GM21825 (cell line): Measurements from ENCODE around the gene TK1.
"Not testable (repeated sequence)": the region's sequence is repeated elsewhere in the genome, so short reads cannot be mapped to it uniquely, and the experiment has no call there.

Experiments used
- ATAC-seq: cut with Tn5 transposase; IDR thresholded peaks from one replicate; pipeline ENCODE4 v1.9.1; 2021; ENCODE audit warnings: mild to moderate bottlenecking, moderate library complexity; ENCODE audit not compliant: unreplicated experiment

TK1 gene

GRCh38 chr17:78186692-78187595 lies at the start of gene TK1, which contains the start of gene AFMID:
TSS of gene TK1 (minus strand) at chr17:78187052. CDS start at chr17:78186994, 58 bp downstream.
TSS of gene AFMID (plus strand) at chr17:78187362. CDS start at chr17:78187371, 9 bp downstream.
- peak; percentile 93 for ATAC-seq

GRCh38 chr17:78235885-78236284 lies 49.0 kb upstream of the TK1 start:
- ATAC-seq, result no peak

- not testable (repeated sequence) for ATAC-seq
These were observed 48.2 kb upstream of the TK1 start for GRCh38 chr17:78235022-78235421.

GRCh38 chr17:78234261-78234865 lies 47.5 kb upstream of the TK1 start:
- no peak for ATAC-seq

- no peak for ATAC-seq
These were observed 46.8 kb upstream of the TK1 start for GRCh38 chr17:78233678-78234077.

GRCh38 chr17:78232859-78233173 lies 46.0 kb upstream of the TK1 start:
- no peak for ATAC-seq

- ATAC-seq, result no peak
These were observed 45.4 kb upstream of the TK1 start for GRCh38 chr17:78231991-78232858.

GRCh38 chr17:78230996-78231935 lies 44.4 kb upstream of the TK1 start, which contains the start of gene TMEM235:
TSS of gene TMEM235 (plus strand) at chr17:78231631. CDS start at chr17:78232024, 393 bp downstream.
- no peak for ATAC-seq

GRCh38 chr17:78230252-78230962 lies 43.6 kb upstream of the TK1 start:
- ATAC-seq, result no peak

- ATAC-seq, result no peak
These were observed 41.3 kb upstream of the TK1 start for GRCh38 chr17:78228176-78228575.

GRCh38 chr17:78227455-78227916 lies 40.6 kb upstream of the TK1 start:
- ATAC-seq, result no peak

GRCh38 chr17:78226759-78227454 lies 40.1 kb upstream of the TK1 start:
- ATAC-seq, result no peak

GRCh38 chr17:78226055-78226758 lies 39.4 kb upstream of the TK1 start:
- no peak for ATAC-seq

- no peak for ATAC-seq
These were observed 38.4 kb upstream of the TK1 start for GRCh38 chr17:78225088-78225865.

- ATAC-seq, result no peak
These were observed 37.6 kb upstream of the TK1 start for GRCh38 chr17:78224231-78225087.

- no peak for ATAC-seq
These were observed 36.9 kb upstream of the TK1 start for GRCh38 chr17:78223765-78224164.
